ENCODE data around the gene MINDY4B. TPM values are rescaled to one million over a fixed set of nuclear protein-coding genes. Genes with fewer than 3 reads are reported as not detected.
"Not testable (repeated sequence)": the region's sequence is repeated elsewhere in the genome, so short reads cannot be mapped to it uniquely, and the experiment has no call there.

Gene MINDY4B
- polyA plus RNA-seq, 3 donors from 2014 or later, result not detected

DNA sequence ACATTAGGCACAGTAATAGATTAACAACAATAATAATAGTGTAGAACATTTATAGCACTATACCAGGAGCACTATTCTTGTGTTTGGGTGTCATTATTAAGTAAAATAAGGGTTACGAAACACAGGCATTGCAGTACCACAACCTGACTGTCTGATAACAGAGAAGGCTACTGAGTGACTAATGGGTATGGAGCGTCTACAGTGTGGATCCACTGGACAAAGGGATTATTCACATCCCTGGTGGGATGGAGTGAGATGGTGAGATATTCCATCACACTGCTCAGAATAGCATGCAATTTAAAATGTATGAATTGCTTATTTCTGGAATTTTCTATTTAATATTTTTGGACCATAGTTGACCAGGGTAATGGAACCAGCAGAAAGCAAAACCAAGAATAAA is 18.2 kb downstream of the MINDY4B start:
- no peak overlapping the region for H3K4me3 Mint-ChIP-seq
- peaks cover 5 to 9% (median 5%) of the 10 kb centered on the region in 3 donors for H3K27me3 Mint-ChIP-seq (ENCODE audit: low read depth in 3 of 3)
- H3K9me3 Mint-ChIP-seq, result peaks cover 0 to 1% (median 0%) of the 10 kb centered on the region in 6 donors
- H3K4me1 Mint-ChIP-seq, result no peaks in the 10 kb centered on the region
- H3K36me3 Mint-ChIP-seq, result no peaks in the 10 kb centered on the region
- no peak for DNase-seq
- H3K27ac Mint-ChIP-seq, result no peak overlapping the region

DNA sequence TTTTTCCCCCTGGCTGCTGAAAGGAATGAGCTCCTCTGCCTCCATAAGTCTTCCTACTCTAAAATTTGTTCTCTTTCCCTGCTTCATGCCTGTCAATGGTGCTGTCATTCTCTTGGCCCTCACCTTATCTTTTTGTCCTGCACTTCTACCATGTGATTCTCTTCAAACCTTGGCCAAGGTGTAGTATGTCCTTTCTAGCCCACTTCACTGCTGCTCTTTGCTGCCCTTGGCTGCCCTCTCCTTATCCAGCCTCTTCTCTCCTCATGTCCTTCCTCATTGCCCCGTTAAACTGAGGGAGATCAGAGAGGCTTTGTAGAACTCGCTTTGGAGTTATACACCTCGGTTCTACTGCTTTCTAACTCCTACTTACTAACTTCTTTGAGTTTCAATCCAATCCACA is 19.7 kb downstream of the MINDY4B start:
- Mint-ChIP-seq H3K36me3 (no peaks in the 10 kb centered on the region), H3K27ac (no peak overlapping the region), H3K4me3 (no peak overlapping the region), H3K4me1 (no peaks in the 10 kb centered on the region), H3K9me3 (peaks cover 0 to 1% (median 0%) of the 10 kb centered on the region in 6 donors), H3K27me3 (ENCODE audit: low read depth in 3 of 3) (peaks cover 5 to 14% (median 5%) of the 10 kb centered on the region in 3 donors)
- no peak for DNase-seq

DNA sequence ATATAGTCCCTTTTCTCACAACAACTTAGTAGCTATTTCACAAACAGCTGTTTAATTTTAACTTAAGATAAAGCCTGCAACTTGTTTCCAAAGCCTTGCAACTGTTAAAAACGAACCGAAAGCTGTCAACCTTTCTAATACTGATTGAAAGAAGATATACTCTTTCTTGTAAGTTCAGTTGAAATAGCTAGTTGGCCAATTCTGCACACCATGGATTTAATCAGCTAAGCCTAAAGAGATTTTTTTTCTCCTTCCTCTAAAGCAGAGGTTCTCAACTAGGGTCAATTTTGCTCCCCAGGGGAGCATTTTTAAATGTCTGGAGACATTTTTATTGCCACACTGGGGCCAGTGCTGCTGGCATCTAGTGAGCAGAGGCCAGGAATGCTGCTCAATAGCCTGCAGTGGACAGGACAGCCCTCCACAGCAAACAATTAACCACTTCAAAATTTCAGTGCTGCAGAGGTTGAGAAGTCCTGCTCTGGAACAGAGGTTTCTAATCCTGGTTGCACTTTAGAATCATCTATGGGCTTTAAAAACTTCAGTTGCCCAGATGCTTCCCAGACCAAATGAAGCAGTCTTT is 26.2 kb downstream of the MINDY4B start:
- DNase-seq, result no peak
- Mint-ChIP-seq H3K9me3 (peaks cover 0 to 1% (median 0%) of the 10 kb centered on the region in 6 donors), H3K36me3 (no peaks in the 10 kb centered on the region), H3K27ac (no peak overlapping the region), H3K27me3 (ENCODE audit: low read depth in 3 of 3) (peaks cover 0 to 15% (median 2%) of the 10 kb centered on the region in 3 donors), H3K4me1 (no peaks in the 10 kb centered on the region), H3K4me3 (no peak overlapping the region)

DNA sequence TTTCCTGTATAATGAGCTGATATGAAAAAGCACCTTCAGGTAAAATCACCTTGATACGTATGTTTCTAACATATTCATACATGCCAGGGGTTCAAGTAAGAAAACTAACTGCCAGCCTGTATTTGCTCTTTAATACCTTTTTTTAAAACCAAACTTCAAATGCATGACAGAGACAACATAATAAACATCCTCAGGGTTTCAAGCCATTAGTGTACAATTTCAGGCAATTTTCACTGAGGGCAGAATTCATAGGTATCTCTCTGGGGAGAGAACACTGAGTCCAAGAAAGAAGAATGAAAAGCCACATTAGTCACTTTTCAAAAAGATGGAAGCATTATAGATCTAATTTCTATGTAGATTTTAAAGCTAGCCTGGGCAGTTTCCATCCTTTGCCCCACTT is 26.9 kb downstream of the MINDY4B start:
- H3K4me3 Mint-ChIP-seq, result no peak overlapping the region
- H3K27ac Mint-ChIP-seq, result no peak overlapping the region
- DNase-seq, result no peak
- no peaks in the 10 kb centered on the region for H3K4me1 Mint-ChIP-seq
- H3K9me3 Mint-ChIP-seq, result no peaks in the 10 kb centered on the region
- peaks cover 0 to 11% (median 2%) of the 10 kb centered on the region in 3 donors for H3K27me3 Mint-ChIP-seq (ENCODE audit: low read depth in 3 of 3)
- H3K36me3 Mint-ChIP-seq, result no peaks in the 10 kb centered on the region

DNA sequence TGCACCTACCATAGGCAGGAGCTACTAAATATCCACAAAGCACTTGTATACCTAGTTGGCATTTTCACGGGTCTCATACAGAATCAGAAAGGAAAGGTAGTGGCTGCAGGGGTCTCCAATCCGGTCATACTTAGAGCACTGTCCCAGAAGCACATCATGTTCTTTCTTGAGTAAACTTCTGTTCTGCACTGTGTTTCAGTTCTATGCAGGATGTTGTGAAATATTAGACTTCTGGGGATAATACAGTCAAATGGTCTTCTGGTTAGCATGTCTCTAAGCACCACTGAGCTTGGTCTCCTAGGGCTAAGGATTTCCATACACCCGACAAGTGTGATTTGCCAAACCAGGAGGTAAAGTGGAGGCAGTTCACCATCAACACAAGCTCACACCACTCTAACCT is 27.9 kb downstream of the MINDY4B start:
- no peaks in the 10 kb centered on the region for H3K36me3 Mint-ChIP-seq
- no peak for DNase-seq
- no peaks in the 10 kb centered on the region for H3K4me1 Mint-ChIP-seq
- H3K9me3 Mint-ChIP-seq, result no peaks in the 10 kb centered on the region
- H3K27me3 Mint-ChIP-seq (ENCODE audit: low read depth in 3 of 3), result peaks cover 0 to 9% (median 2%) of the 10 kb centered on the region in 3 donors
- H3K27ac Mint-ChIP-seq, result no peak overlapping the region
- no peak overlapping the region for H3K4me3 Mint-ChIP-seq

DNA sequence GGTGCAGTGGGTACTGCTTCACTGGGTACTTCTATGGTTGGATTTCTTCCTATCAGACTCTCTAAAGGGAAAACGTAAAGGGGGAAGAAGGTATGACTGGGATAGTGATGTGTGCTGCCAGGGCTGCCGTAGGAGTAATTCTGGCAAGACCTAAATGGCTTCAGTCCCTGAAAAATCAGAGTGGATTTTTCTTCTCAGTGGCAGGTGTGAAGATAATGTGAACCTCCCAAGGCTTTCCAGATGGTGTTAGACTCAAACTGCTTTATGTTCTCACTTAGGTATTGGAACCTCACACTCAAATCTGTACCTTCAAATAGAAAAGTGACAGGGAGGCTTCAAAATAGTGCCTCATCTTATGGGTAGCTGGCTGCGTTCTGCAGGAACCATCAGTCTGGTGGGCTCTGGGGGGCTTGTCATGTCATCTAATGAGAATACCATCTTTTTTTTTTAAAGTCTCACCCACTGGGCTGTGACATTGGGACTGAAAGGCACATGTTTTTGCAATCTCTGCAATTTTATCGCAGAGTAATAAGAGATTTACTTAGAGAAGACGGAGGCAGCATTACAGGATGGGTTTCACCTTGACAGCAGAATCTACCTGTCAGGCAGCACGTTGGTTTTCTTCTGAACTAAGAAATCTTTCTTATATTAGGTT is 28.5 kb downstream of the MINDY4B start:
- H3K4me3 Mint-ChIP-seq, result no peak overlapping the region
- H3K27me3 Mint-ChIP-seq (ENCODE audit: low read depth in 3 of 3), result peaks cover 0 to 4% (median 2%) of the 10 kb centered on the region in 3 donors
- no peaks in the 10 kb centered on the region for H3K36me3 Mint-ChIP-seq
- DNase-seq, result no peak
- H3K4me1 Mint-ChIP-seq, result no peaks in the 10 kb centered on the region
- no peaks in the 10 kb centered on the region for H3K9me3 Mint-ChIP-seq
- no peak overlapping the region for H3K27ac Mint-ChIP-seq

DNA sequence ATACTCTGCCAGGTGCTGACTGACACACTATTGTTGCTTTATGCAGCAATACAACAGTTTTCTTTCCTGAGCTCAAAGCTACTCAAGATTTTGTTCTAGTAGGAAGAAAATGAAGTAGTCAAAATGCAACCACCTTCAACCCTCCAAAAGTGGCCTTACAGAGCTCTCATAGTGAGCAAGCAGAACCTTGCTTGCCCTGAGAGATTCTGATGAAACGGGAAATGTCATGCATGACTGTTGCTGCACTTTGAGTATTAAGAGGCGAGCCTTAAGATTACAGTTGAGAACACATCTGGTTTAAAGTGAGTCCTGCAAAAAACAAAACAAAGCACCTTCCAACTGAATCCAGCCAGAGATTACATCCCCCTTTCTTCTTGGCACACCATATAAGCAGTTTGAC is 29.7 kb downstream of the MINDY4B start:
- Mint-ChIP-seq H3K9me3 (no peaks in the 10 kb centered on the region), H3K27me3 (ENCODE audit: low read depth in 3 of 3) (peaks cover 0 to 2% (median 2%) of the 10 kb centered on the region in 3 donors), H3K27ac (no peak overlapping the region), H3K36me3 (no peaks in the 10 kb centered on the region), H3K4me1 (no peaks in the 10 kb centered on the region), H3K4me3 (no peak overlapping the region)
- DNase-seq, result no peak

DNA sequence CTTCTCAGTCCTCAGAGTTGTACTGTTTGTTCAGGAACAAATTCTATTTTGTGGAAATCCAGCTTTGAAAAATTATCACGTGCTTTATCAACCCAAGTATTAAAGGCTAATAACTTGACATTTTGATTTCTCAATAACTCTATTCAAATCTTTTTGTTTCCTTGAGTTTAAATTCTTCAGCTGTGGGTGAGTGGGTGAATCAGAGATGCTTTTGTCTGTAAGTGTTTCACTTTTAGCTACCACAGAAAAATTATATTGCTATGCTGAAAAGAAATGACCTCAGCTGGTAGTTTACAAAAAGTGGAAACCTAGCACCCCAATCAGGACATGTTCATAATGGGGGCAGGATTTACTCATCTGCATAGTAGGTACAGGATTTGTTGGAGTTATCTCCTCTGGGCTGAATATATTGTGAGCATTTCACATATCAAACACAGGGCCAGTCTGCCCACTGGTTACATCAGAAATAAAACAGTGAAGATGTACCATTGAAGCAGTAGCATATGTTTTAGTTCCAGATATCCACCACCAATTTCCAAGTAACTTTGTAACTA is 30.5 kb downstream of the MINDY4B start:
- no peaks in the 10 kb centered on the region for H3K9me3 Mint-ChIP-seq
- no peaks in the 10 kb centered on the region for H3K4me1 Mint-ChIP-seq

DNA sequence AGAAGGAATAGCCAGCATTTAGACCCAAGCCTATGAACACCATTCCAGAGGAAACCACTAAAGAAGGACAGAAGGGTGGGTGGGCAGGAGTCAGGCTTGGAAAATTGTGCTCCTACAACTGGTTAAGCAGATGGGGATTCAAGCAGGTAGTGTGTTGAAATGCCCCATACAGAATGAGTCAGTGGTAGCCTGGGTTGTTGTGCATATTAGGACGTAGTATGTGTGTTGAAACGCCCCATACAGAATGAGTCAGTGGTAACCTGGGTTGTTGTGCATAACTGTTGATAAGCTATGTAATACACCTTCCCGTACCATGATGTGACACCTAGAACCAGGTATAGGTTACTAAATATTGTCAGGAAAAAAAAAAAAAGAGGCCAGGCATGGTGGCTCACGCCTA is 34.0 kb downstream of the MINDY4B start:
- H3K4me1 Mint-ChIP-seq, result no peaks in the 10 kb centered on the region
- H3K27ac Mint-ChIP-seq, result no peak overlapping the region
- no peaks in the 10 kb centered on the region for H3K9me3 Mint-ChIP-seq

More for the DNA sequence above, 30.5 kb downstream of the MINDY4B start:
- Mint-ChIP-seq H3K27ac (no peak overlapping the region), H3K36me3 (no peaks in the 10 kb centered on the region), H3K4me3 (no peak overlapping the region), H3K27me3 (ENCODE audit: low read depth in 3 of 3) (peaks cover 0 to 2% (median 0%) of the 10 kb centered on the region in 3 donors)
- DNase-seq, result no peak

DNA sequence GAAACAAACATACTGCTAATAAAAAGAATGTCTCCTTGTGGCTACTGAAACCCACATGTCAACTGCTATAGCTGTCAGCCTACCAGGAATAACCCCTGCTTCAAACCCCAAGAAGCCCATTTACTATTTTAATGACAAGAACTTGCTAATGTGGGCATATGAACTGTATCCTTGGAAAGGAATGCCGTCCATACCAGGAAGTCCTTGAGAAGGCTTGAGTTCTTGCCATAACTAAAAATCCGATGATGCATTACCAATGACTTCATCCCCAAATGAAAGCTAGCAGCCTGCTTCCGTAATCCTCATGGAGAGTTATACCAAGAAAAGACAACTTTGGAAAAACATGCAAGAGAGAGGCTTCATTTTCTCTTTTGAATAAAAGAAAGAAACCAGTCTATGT is 34.8 kb downstream of the MINDY4B start:
- H3K36me3 Mint-ChIP-seq, result no peaks in the 10 kb centered on the region
- H3K4me3 Mint-ChIP-seq, result no peak overlapping the region
- no peak overlapping the region for H3K27ac Mint-ChIP-seq
- no peaks in the 10 kb centered on the region for H3K9me3 Mint-ChIP-seq
- peaks cover under 1 to 2% of the 10 kb centered on the region in 2 donors for H3K4me1 Mint-ChIP-seq
- no peak for DNase-seq
- peaks cover 2 to 5% (median 5%) of the 10 kb centered on the region in 3 donors for H3K27me3 Mint-ChIP-seq (ENCODE audit: low read depth in 3 of 3)

More for the DNA sequence above, 34.0 kb downstream of the MINDY4B start:
- no peak for DNase-seq
- H3K4me3 Mint-ChIP-seq, result no peak overlapping the region
- H3K36me3 Mint-ChIP-seq, result no peaks in the 10 kb centered on the region
- peaks cover 1 to 4% (median 2%) of the 10 kb centered on the region in 3 donors for H3K27me3 Mint-ChIP-seq (ENCODE audit: low read depth in 3 of 3)

DNA sequence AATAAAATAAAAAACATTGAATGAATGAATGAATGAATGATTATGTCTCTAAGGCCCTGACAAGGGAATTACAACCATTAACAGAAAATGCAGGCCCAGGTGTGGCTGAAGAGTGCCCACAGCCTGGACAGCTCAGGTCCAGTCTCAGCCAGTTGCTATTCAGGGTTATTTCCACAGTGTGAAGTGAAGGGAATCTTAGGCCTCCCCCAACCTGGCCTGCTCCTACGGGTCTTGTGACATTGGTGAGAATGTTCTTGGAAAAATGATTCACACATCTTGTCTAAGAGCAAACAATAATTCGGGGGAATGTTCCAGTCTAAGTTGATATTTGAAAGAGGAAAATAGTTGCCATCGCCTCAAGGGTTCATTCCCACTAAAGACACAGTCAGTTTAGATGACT is 37.0 kb downstream of the MINDY4B start:
- Mint-ChIP-seq H3K27ac (no peak overlapping the region), H3K27me3 (ENCODE audit: low read depth in 3 of 3) (peaks cover 4 to 14% (median 13%) of the 10 kb centered on the region in 3 donors), H3K9me3 (no peaks in the 10 kb centered on the region)

DNA sequence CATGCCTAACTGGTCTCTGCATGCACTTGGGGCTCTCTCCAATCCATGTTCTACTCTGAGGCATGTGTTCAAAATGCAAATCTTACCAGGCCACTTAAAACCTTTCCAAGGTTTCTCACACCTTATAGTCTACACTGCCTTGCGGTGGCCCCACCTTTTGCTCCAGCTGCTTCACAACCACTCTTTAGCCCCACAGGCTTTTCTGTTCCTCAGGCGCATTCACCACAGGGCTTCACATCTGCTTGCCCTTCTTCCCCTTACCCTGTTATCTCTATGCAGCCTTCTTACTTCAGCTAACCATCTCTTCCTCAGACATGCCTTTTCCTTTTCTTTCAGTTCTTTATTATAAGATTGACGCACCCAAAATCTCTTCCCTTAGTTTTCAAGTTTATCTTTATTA is 37.8 kb downstream of the MINDY4B start:
- no peaks in the 10 kb centered on the region for H3K9me3 Mint-ChIP-seq
- DNase-seq, result no peak
- H3K4me3 Mint-ChIP-seq, result no peak overlapping the region
- peaks cover 3 to 5% of the 10 kb centered on the region in 2 donors for H3K4me1 Mint-ChIP-seq
- H3K27me3 Mint-ChIP-seq (ENCODE audit: low read depth in 3 of 3), result peaks cover 4 to 14% (median 13%) of the 10 kb centered on the region in 3 donors
- H3K27ac Mint-ChIP-seq, result no peak overlapping the region
- H3K36me3 Mint-ChIP-seq, result no peaks in the 10 kb centered on the region

More for the DNA sequence above, 37.0 kb downstream of the MINDY4B start:
- DNase-seq, result no peak
- peaks cover 3 to 5% of the 10 kb centered on the region in 2 donors for H3K4me1 Mint-ChIP-seq
- no peaks in the 10 kb centered on the region for H3K36me3 Mint-ChIP-seq
- no peak overlapping the region for H3K4me3 Mint-ChIP-seq

DNA sequence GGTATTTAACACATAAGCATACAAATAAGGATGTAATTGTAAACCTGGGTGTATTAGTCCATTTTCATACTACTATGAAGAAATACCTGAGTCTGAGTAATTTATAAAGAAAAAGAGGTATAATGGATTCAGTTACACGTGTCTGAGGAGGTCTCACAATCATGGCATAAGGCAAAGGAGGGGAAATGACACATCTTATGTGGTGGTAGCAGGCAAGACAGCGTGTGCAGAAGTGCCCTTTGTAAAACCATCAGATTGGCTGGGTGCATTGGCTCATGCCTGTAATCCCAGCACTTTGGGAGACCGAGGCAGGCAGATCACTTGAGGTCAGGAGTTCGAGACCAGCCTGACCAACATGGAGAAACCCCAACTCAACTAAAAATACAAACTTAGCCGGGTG is 41.3 kb downstream of the MINDY4B start:
- H3K27me3 Mint-ChIP-seq (ENCODE audit: low read depth in 3 of 3), result peaks cover 8 to 14% (median 13%) of the 10 kb centered on the region in 3 donors
- not testable (repeated sequence) for H3K9me3 Mint-ChIP-seq, H3K36me3 Mint-ChIP-seq, H3K4me1 Mint-ChIP-seq, DNase-seq, H3K27ac Mint-ChIP-seq, H3K4me3 Mint-ChIP-seq

DNA sequence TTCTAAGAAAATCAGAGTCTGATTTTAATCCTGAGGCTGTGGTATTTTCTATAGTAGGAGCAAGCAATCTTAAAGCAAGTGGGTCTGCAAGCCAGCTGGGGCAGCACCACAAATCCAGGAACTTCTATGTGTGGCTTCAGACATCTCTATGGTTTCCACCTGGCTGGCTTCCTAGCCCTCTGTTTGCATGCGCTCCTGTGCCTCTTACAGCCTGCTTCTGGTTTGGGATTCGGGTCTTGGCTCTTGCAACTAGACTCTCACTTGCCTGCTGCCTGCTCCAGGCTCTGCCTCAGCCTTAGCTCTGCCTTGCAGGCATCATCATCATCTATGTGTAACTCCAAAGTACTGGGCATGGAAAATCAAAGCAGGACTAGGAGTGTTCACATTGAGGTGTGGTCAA is 43.4 kb downstream of the MINDY4B start:
- Mint-ChIP-seq H3K36me3 (no peaks in the 10 kb centered on the region), H3K4me3 (no peak overlapping the region), H3K4me1 (peaks cover 3 to 5% of the 10 kb centered on the region in 2 donors), H3K27me3 (ENCODE audit: low read depth in 3 of 3) (peaks cover 7 to 14% (median 12%) of the 10 kb centered on the region in 3 donors), H3K27ac (no peak overlapping the region), H3K9me3 (no peaks in the 10 kb centered on the region)
- DNase-seq, result no peak
